HCT116 (cell line): Measurements from ENCODE around the gene EZH1.

Source experiments
- CEBPB ChIP-seq: IDR thresholded peaks from 2 replicates; pipeline ENCODE4 v1.6.1; 2012; ENCODE audit warnings: low read depth
- EGR1 ChIP-seq: IDR thresholded peaks from 2 replicates; pipeline ENCODE4 v1.6.1; 2012; ENCODE audit warnings: low read depth
- EZH2 ChIP-seq: fragments of 200-600 bp; sonication (generic); IDR thresholded peaks from 2 replicates; pipeline ENCODE4 v1.6.1; 2017; ENCODE audit warnings: antibody characterized with exemption, mixed run types
- JUND ChIP-seq: IDR thresholded peaks from 2 replicates; pipeline ENCODE4 v1.6.1; 2012
- POLR2A ChIP-seq: IDR thresholded peaks from 2 replicates; pipeline ENCODE4 v1.7.0; 2011; ENCODE audit warnings: borderline replicate concordance; ENCODE audit not compliant: insufficient read depth, insufficient read length; ENCODE audit errors: extremely low read depth
- POLR2AphosphoS5 ChIP-seq: IDR thresholded peaks from 2 replicates; pipeline ENCODE4 v1.6.1; 2011; ENCODE audit warnings: mild to moderate bottlenecking, low read depth, low read length, moderate library complexity
- RAD21 ChIP-seq: IDR thresholded peaks from 2 replicates; pipeline ENCODE4 v1.6.1; 2012; ENCODE audit warnings: low read depth, mild to moderate bottlenecking
- SIN3A ChIP-seq: IDR thresholded peaks from 2 replicates; pipeline ENCODE4 v1.6.1; 2012; ENCODE audit warnings: low read depth
- SRF ChIP-seq: IDR thresholded peaks from 2 replicates; pipeline ENCODE4 v1.6.1; 2012; ENCODE audit warnings: low read depth
- TCF7L2 ChIP-seq: IDR thresholded peaks from 2 replicates; pipeline ENCODE4 v1.7.0; 2011; ENCODE audit warnings: borderline replicate concordance, inconsistent platforms; ENCODE audit not compliant: insufficient read depth, insufficient read length; ENCODE audit errors: extremely low read depth
- YY1 ChIP-seq: IDR thresholded peaks from 2 replicates; pipeline ENCODE4 v1.6.1; 2011; ENCODE audit warnings: low read length, low read depth, moderate library complexity, mild to moderate bottlenecking; ENCODE audit not compliant: insufficient replicate concordance; ENCODE audit errors: extremely low read depth
- TF ChIP-seq, protein P1 (sequence below), 3 experiments: fragments of 200-600 bp in 1 of 3; sonication (generic) in 1 of 3; IDR thresholded peaks in 2 of 3; conservative IDR thresholded peaks in 1 of 3; 2 replicates each; pipeline ENCODE4 v1.5.1; 2012 to 2017; ENCODE audit warnings: low read depth in 2 of 3, low read length in 2 of 3, antibody characterized with exemption in 1 of 3, borderline replicate concordance in 1 of 3, control low read depth in 1 of 3, mild to moderate bottlenecking in 1 of 3, mixed read lengths in 1 of 3, mixed run types in 1 of 3, moderate library complexity in 1 of 3; ENCODE audit not compliant: insufficient read depth in 1 of 3
- TF ChIP-seq, protein P2 (sequence below): IDR thresholded peaks from 2 replicates; pipeline ENCODE4 v1.6.1; 2011; ENCODE audit warnings: mild to moderate bottlenecking, low read length, moderate library complexity; ENCODE audit not compliant: insufficient replicate concordance; ENCODE audit errors: extremely low read depth
- TF ChIP-seq, protein P3 (sequence below): IDR thresholded peaks from 2 replicates; pipeline ENCODE4 v1.6.1; 2012

DNA sequence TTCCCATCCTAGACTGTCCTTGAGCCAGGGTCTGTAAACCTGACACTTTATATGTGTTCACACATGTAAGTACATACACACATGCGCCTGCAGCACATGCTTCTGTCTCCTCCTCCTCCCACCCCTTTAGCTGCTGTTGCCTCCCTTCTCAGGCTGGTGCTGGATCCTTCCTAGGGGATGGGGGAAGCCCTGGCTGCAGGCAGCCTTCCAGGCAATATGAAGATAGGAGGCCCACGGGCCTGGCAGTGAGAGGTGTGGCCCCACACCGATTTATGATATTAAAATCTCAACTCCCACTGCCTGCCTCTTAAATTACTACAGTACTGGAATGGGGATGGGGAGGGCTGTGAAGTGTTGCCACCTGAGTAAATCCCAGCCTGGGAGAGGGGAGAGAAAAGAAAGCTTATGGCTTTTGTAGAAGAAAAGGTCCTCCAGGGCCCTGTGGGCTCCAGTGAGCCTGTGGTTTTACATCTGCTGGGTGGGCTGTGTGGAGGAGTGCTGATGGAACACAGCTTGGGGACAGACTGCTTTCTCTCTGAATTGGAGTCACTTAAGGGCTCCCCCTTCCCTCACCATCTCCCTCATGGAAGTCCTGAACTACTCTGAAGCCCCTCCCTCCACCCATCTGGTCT, 34.6 kb upstream of the EZH1 start:
- TF ChIP-seq RAD21 (no peak), EGR1 (no peak), YY1 (no peak), POLR2AphosphoS5 (no peak), CEBPB (no peak), EZH2 (no peak), POLR2A (no peak), JUND (no peak), SIN3A (no peak), SRF (no peak), TCF7L2 (no peak)
- TF ChIP-seq, protein P1, sequence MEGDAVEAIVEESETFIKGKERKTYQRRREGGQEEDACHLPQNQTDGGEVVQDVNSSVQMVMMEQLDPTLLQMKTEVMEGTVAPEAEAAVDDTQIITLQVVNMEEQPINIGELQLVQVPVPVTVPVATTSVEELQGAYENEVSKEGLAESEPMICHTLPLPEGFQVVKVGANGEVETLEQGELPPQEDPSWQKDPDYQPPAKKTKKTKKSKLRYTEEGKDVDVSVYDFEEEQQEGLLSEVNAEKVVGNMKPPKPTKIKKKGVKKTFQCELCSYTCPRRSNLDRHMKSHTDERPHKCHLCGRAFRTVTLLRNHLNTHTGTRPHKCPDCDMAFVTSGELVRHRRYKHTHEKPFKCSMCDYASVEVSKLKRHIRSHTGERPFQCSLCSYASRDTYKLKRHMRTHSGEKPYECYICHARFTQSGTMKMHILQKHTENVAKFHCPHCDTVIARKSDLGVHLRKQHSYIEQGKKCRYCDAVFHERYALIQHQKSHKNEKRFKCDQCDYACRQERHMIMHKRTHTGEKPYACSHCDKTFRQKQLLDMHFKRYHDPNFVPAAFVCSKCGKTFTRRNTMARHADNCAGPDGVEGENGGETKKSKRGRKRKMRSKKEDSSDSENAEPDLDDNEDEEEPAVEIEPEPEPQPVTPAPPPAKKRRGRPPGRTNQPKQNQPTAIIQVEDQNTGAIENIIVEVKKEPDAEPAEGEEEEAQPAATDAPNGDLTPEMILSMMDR (IDR thresholded peaks at IDR 0.05 in 2 of 3, conservative IDR thresholded peaks at IDR 0.05 in 1 of 3; ENCODE audit: borderline replicate concordance in 1 of 3, insufficient read depth in 1 of 3, low read depth in 2 of 3, low read length in 2 of 3) = no peak
- TF ChIP-seq, protein P2, sequence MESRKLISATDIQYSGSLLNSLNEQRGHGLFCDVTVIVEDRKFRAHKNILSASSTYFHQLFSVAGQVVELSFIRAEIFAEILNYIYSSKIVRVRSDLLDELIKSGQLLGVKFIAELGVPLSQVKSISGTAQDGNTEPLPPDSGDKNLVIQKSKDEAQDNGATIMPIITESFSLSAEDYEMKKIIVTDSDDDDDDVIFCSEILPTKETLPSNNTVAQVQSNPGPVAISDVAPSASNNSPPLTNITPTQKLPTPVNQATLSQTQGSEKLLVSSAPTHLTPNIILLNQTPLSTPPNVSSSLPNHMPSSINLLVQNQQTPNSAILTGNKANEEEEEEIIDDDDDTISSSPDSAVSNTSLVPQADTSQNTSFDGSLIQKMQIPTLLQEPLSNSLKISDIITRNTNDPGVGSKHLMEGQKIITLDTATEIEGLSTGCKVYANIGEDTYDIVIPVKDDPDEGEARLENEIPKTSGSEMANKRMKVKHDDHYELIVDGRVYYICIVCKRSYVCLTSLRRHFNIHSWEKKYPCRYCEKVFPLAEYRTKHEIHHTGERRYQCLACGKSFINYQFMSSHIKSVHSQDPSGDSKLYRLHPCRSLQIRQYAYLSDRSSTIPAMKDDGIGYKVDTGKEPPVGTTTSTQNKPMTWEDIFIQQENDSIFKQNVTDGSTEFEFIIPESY = no peak
- TF ChIP-seq, protein P3, sequence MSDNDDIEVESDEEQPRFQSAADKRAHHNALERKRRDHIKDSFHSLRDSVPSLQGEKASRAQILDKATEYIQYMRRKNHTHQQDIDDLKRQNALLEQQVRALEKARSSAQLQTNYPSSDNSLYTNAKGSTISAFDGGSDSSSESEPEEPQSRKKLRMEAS = no peak
